MCF 10A (cell line): ENCODE measurements around the gene SOX10. TPM values are rescaled to one million over a fixed set of nuclear protein-coding genes. Genes with fewer than 3 reads are reported as not detected.

ENCODE experiments used
- BruUV-seq: library from RNA; stranded (reverse); fragments of 400-500 nt; replicated peaks from 2 replicates; lab custom pipeline; 2021; lab: Mats Ljungman, UMichigan
- CTCF ChIA-PET: fragments of 300-600 bp; sonication (Branson Sonifier 250); formaldehyde crosslinking; extraction: SDS; loops from one replicate; lab custom pipeline; 2021; ENCODE audit warnings: antibody characterized with exemption, inconsistent platforms; lab: Yijun Ruan, JAX
- POLR2A ChIA-PET: fragments of 300-600, 350-650 bp; sonication (Branson Sonifier 250); formaldehyde crosslinking; extraction: SDS; loops from one replicate; lab custom pipeline; 2020; ENCODE audit warnings: antibody characterized with exemption, inconsistent platforms; lab: Yijun Ruan, JAX
- DNase-seq: peaks from one replicate; pipeline ENCODE4 v3.0.0-alpha.2; 2018; ENCODE audit not compliant: unreplicated experiment
- H3K27ac Mint-ChIP-seq: one replicate; pipeline ENCODE4 v1.8.0; 2022; ENCODE audit warnings: mild to moderate bottlenecking, low read depth, mixed read lengths; ENCODE audit not compliant: unreplicated experiment
- H3K27me3 Mint-ChIP-seq: one replicate; pipeline ENCODE4 v1.8.0; 2022; ENCODE audit warnings: mixed read lengths; ENCODE audit not compliant: insufficient read depth, unreplicated experiment
- H3K36me3 Mint-ChIP-seq: one replicate; pipeline ENCODE4 v1.8.0; 2022; ENCODE audit warnings: mild to moderate bottlenecking, moderate library complexity, mixed read lengths; ENCODE audit not compliant: insufficient read depth, unreplicated experiment
- H3K4me1 Mint-ChIP-seq: one replicate; pipeline ENCODE4 v1.8.0; 2022; ENCODE audit warnings: mixed read lengths; ENCODE audit not compliant: insufficient read depth, unreplicated experiment
- H3K4me3 Mint-ChIP-seq: one replicate; pipeline ENCODE4 v1.8.0; 2022; ENCODE audit warnings: mild to moderate bottlenecking, moderate library complexity, mixed read lengths; ENCODE audit not compliant: unreplicated experiment
- H3K9me3 Mint-ChIP-seq: one replicate; pipeline ENCODE4 v1.8.0; 2022; ENCODE audit warnings: mixed read lengths; ENCODE audit not compliant: unreplicated experiment
- intact Hi-C: fragments of 100-400 bp; cut with micrococcal nuclease; formaldehyde crosslinking; loops from 2 replicates; pipeline ENCODE4 v1.14.1; 2022
- total RNA-seq: library from RNA; stranded (reverse); gene quantifications from 2 replicates; pipeline ENCODE4 v1.2.3, GENCODE V29; 2022
- TF ChIP-seq, protein P1 (sequence below): fragments of 200-600 bp; IDR thresholded peaks from one replicate; pipeline ENCODE4 v1.8.0; 2022; ENCODE audit warnings: antibody characterized with exemption, mild to moderate bottlenecking; ENCODE audit not compliant: unreplicated experiment

SOX10 gene
- total RNA-seq, 1 experiment from 2014 or later: not detected

DNA sequence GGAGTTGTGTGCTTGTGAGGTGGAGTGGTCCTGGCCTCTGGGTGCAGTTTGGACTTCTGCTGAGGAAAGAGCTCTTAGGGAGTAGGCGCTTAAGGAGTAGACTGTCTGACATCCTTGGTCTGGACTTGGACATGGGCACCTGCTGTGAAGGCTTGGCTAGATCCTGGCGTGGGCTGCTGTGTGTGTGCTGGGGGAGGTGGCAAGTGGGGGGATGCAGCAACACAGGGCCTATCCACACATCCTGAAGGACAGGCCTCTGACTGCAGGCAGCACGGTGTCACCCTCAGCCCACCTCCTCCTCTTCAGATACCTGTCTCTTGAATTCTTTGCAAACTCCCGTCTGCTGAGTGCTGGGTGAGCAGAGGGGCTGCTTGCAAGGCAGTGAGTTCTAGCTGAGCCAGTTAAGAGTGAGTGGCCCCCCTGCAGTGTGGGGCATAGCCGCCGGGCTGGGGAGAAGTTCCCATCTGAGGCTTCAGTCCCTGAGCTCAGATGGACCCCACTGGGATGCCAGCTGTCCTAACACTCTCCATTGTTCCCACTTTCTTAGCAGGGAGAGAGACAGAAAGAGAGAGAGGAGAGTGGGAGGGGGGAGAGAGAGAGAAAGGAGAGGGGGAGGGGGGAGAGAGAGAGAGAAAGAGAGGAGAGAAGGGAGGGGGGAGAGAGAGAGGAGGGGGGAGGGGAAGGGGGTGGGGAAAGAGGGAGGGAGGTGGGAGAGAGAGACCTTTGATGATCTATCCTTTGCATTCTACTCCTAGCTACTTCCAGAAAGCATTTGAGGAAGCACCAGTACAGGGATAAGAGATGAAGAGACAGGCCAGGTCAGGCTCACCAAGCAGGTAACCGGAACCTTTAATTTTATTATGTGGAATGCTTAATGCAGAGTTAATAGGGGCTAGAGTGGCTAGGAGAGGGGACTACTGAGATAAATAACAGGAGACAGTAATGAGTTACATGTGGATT, 12.6 kb downstream of the SOX10 start:
- no peaks in the 10 kb centered on the region for H3K9me3 Mint-ChIP-seq
- intact Hi-C loops: no loop called here
- H3K4me3 Mint-ChIP-seq: no peak overlapping the region
- H3K4me1 Mint-ChIP-seq: no peaks in the 10 kb centered on the region
- POLR2A ChIA-PET: interaction anchor here (0.6 kb wide), 1 partner anchor 627 kb away, joined by 3 read pairs; no protein-coding TSS in a partner anchor
- CTCF ChIA-PET: interaction anchor here (0.6 to 1.7 kb wide), 6 partner anchors 9 to 602 kb away, joined by 3 to 7 read pairs (median 4); no protein-coding TSS in a partner anchor
- DNase-seq: no peak
- H3K27me3 Mint-ChIP-seq: no peaks in the 10 kb centered on the region
- no peak overlapping the region for H3K27ac Mint-ChIP-seq
- peaks cover 24% of the 10 kb centered on the region for H3K36me3 Mint-ChIP-seq
- TF ChIP-seq, protein P1, sequence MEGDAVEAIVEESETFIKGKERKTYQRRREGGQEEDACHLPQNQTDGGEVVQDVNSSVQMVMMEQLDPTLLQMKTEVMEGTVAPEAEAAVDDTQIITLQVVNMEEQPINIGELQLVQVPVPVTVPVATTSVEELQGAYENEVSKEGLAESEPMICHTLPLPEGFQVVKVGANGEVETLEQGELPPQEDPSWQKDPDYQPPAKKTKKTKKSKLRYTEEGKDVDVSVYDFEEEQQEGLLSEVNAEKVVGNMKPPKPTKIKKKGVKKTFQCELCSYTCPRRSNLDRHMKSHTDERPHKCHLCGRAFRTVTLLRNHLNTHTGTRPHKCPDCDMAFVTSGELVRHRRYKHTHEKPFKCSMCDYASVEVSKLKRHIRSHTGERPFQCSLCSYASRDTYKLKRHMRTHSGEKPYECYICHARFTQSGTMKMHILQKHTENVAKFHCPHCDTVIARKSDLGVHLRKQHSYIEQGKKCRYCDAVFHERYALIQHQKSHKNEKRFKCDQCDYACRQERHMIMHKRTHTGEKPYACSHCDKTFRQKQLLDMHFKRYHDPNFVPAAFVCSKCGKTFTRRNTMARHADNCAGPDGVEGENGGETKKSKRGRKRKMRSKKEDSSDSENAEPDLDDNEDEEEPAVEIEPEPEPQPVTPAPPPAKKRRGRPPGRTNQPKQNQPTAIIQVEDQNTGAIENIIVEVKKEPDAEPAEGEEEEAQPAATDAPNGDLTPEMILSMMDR: no peak
- no TSS peak for BruUV-seq

DNA sequence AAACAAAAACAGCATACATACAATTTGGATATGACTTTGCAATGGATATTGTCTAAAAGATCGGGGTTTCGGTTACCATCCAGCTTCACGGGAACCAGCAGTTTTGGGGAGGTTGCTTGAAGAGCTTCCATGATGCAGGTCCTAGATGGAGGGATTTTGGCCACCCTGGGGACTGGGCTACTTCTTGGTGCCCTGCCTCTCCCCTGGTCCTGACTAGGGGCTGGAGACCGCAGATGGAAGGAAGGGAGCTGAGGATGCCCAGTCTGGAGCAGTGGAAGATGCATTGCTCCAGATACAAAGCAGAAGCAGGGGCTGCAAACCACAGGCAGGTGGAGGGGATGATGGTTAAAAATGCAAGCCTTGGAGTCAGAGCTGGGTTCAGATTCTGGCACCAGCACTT, 13.5 kb downstream of the SOX10 start:
- H3K27me3 Mint-ChIP-seq: no peaks in the 10 kb centered on the region
- intact Hi-C loops: no loop called here
- ChIA-PET POLR2A (no interaction called here), CTCF (interaction anchor here (0.6 kb wide), 1 partner anchor 165 kb away, joined by 3 read pairs; no protein-coding TSS in a partner anchor)
- BruUV-seq: no TSS peak
- TF ChIP-seq, protein P1: no peak
- H3K4me3 Mint-ChIP-seq: no peak overlapping the region
- H3K4me1 Mint-ChIP-seq: peaks cover 4% of the 10 kb centered on the region
- peaks cover 29% of the 10 kb centered on the region for H3K36me3 Mint-ChIP-seq
- H3K9me3 Mint-ChIP-seq: no peaks in the 10 kb centered on the region
- no peak for DNase-seq
- H3K27ac Mint-ChIP-seq: no peak overlapping the region

DNA sequence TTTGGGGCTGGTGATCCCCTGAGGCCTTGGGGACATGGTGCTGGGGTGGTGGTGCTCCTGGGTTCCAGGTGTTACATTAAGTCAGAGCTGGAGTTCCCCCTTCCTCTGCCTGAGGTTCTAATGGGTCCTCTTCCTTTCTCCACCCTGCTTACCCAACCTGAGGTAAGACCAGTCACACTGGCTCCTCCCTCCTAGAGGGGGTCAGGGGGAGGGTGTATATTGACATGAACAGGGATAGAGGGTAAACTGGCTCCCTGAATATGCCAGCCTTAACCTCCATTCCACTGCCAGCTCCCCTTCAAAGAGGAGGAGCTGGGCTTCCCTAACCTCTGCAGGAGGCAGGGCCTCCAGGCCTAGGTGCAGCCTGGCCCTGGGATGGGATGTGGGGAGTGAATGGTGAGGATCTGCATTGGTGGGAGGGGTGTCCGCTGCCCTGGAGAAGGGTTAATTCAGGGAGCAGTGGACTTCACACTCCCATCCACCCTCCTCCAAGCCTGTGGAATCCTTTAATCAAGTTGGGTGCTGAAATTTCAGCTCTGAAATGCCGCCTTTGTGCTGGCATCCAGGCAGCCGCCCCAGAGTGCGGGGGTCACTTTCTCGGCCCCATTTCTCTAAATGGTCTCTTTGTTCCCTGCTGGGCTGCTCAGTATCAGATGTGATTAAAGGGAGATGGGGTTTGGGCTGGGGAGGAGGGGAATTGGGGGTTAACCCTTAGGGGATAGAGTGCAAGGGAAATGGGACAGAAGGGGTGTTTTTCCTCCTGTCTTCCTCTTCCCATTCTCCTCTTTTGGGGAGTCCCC, 15.7 kb downstream of the SOX10 start:
- CTCF ChIA-PET: interaction anchor here (0.6 to 2.0 kb wide), 4 partner anchors 14 to 151 kb away, joined by 3 to 5 read pairs (median 4); no protein-coding TSS in a partner anchor
- POLR2A ChIA-PET: no interaction called here
- no peaks in the 10 kb centered on the region for H3K27me3 Mint-ChIP-seq

More for the DNA sequence above, 15.7 kb downstream of the SOX10 start:
- peaks cover 6% of the 10 kb centered on the region for H3K4me1 Mint-ChIP-seq
- BruUV-seq: no TSS peak
- H3K36me3 Mint-ChIP-seq: peaks cover 40% of the 10 kb centered on the region
- intact Hi-C loops: no loop called here
- DNase-seq: no peak
- TF ChIP-seq, protein P1: no peak
- H3K4me3 Mint-ChIP-seq: no peak overlapping the region
- H3K27ac Mint-ChIP-seq: no peak overlapping the region
- H3K9me3 Mint-ChIP-seq: no peaks in the 10 kb centered on the region
